ENCODE results near the gene TMED5. TPM values are rescaled to one million over a fixed set of nuclear protein-coding genes. Genes with fewer than 3 reads are reported as not detected.
"Not testable (repeated sequence)": the region's sequence is repeated elsewhere in the genome, so short reads cannot be mapped to it uniquely, and the experiment has no call there.

The TMED5 gene
- total RNA-seq, 1 experiment from 2014 or later = 66.1 TPM

DNA sequence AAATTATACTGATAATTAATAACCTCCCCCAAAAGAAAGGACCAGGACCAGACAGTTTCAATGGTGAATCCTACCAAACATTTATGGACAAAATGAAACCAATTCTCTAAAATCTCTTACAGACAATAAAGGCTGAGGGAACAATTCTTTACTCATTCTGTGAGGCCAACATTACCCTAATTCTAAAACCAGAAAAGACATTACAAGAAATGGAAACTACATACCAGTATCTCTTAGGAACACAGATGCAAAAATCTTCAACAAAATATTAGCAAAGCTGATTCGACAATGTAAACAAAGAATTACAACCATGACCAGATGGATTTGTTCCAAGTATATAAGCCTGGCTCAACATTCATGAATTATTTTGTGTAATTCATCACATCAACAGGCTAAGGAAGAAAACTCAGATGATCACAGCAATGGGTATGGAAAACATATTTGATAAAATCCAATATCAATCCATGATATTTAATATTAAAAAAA, 8.6 kb downstream of the TMED5 start:
- CTCF ChIA-PET = no interaction called here
- intact Hi-C loops (cut with micrococcal nuclease; ENCODE audit: unreplicated experiment) = no loop called here
- Mint-ChIP-seq H3K9me3 (ENCODE audit: low read depth, unreplicated experiment) (peaks cover 5% of the 10 kb centered on the region), H3K27ac (ENCODE audit: unreplicated experiment) (no peak overlapping the region), H3K27me3 (ENCODE audit: unreplicated experiment) (no peaks in the 10 kb centered on the region), H3K4me3 (ENCODE audit: low read depth, unreplicated experiment) (no peak overlapping the region), H3K4me1 (ENCODE audit: low read depth, unreplicated experiment) (peaks cover 26% of the 10 kb centered on the region), H3K36me3 (ENCODE audit: insufficient read depth, unreplicated experiment) (peaks cover 7% of the 10 kb centered on the region)
- TF ChIP-seq, protein P1, sequence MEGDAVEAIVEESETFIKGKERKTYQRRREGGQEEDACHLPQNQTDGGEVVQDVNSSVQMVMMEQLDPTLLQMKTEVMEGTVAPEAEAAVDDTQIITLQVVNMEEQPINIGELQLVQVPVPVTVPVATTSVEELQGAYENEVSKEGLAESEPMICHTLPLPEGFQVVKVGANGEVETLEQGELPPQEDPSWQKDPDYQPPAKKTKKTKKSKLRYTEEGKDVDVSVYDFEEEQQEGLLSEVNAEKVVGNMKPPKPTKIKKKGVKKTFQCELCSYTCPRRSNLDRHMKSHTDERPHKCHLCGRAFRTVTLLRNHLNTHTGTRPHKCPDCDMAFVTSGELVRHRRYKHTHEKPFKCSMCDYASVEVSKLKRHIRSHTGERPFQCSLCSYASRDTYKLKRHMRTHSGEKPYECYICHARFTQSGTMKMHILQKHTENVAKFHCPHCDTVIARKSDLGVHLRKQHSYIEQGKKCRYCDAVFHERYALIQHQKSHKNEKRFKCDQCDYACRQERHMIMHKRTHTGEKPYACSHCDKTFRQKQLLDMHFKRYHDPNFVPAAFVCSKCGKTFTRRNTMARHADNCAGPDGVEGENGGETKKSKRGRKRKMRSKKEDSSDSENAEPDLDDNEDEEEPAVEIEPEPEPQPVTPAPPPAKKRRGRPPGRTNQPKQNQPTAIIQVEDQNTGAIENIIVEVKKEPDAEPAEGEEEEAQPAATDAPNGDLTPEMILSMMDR (IDR thresholded peaks at IDR 0.05; ENCODE audit: unreplicated experiment) = no peak
- no peak for DNase-seq
- BruUV-seq (replicated peaks) = no TSS peak

DNA sequence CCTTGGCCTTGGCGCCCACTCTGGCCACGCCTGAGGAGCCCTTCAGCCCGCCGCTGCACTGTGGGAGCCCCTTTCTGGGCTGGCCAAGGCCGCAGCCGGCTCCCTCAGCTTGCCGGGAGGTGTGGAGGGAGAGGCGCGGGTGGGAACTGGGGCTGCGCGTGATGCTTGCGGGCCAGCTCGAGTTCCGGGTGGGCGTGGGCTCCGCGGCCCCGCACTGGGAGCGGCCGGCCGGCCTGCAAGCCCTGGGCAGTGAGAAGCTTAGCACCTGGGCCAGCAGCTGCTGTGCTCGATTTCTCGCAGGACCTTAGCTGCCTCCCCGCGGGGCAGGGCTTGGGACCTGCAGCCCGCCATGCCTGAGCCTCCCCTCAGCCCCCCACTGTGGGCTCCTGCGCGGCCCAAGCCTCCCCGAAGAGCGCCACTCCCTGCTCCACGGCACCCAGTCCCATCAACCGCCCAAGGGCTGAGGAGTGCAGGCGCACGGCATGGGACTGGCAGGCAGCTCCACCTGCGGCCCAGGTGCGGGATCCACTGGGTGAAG, 10.0 kb downstream of the TMED5 start:
- H3K9me3 Mint-ChIP-seq (ENCODE audit: low read depth, unreplicated experiment); H3K4me3 Mint-ChIP-seq (ENCODE audit: low read depth, unreplicated experiment); H3K36me3 Mint-ChIP-seq (ENCODE audit: insufficient read depth, unreplicated experiment); H3K27me3 Mint-ChIP-seq (ENCODE audit: unreplicated experiment); DNase-seq; intact Hi-C loops (cut with micrococcal nuclease; ENCODE audit: unreplicated experiment); H3K27ac Mint-ChIP-seq (ENCODE audit: unreplicated experiment); CTCF ChIA-PET; BruUV-seq (replicated peaks): not testable (repeated sequence)
- peaks cover 18% of the 10 kb centered on the region for H3K4me1 Mint-ChIP-seq (ENCODE audit: low read depth, unreplicated experiment)

DNA sequence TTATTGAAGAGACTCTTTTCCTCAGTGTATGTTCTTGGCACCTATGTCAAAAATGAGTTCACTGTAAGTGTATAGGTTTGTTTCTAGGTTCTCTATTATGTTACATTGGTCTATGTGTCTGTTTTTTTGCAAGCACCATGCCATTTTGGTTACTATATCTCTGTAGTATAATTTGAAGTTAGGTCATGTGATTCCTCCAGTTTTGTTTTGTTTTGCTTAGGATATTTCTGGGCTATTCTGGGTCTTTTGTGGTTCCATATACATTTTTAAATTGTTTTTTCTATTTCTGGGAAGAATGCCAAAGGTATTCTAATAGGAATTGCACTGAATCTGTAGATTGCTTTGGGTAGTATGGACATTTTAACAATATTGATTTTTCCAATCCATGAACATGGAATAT, 13.2 kb downstream of the TMED5 start:
- H3K27me3 Mint-ChIP-seq (ENCODE audit: unreplicated experiment) = no peaks in the 10 kb centered on the region
- peaks cover 21% of the 10 kb centered on the region for H3K36me3 Mint-ChIP-seq (ENCODE audit: insufficient read depth, unreplicated experiment)
- no TSS peak for BruUV-seq (replicated peaks)
- peaks cover 7% of the 10 kb centered on the region for H3K9me3 Mint-ChIP-seq (ENCODE audit: low read depth, unreplicated experiment)
- TF ChIP-seq, protein P1 (IDR thresholded peaks at IDR 0.05; ENCODE audit: unreplicated experiment) = no peak
- DNase-seq = no peak
- intact Hi-C loops (cut with micrococcal nuclease; ENCODE audit: unreplicated experiment) = no loop called here
- H3K4me1 Mint-ChIP-seq (ENCODE audit: low read depth, unreplicated experiment) = peaks cover 6% of the 10 kb centered on the region
- no peak overlapping the region for H3K27ac Mint-ChIP-seq (ENCODE audit: unreplicated experiment)
- H3K4me3 Mint-ChIP-seq (ENCODE audit: low read depth, unreplicated experiment) = no peak overlapping the region
- CTCF ChIA-PET = no interaction called here

DNA sequence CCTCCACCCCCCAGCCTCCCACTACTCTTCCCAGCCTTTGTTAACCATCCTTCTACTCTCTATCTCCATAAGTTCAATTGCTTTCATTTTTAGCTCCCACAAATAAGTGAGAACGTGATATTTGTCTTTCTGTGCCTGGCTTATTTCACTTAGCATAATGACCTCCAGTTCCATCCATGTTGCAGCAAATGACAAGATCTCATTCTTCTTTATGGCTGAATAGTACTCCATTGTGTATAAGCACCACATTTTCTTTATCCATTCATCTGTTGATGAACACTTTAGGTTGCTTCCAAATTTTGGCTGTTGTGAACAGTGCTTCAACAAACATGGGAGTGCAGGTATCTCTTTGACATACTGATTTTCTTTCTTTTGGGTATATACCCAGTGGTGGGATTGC, 14.3 kb downstream of the TMED5 start:
- BruUV-seq (replicated peaks); DNase-seq; H3K4me3 Mint-ChIP-seq (ENCODE audit: low read depth, unreplicated experiment); H3K27ac Mint-ChIP-seq (ENCODE audit: unreplicated experiment); CTCF ChIA-PET; H3K9me3 Mint-ChIP-seq (ENCODE audit: low read depth, unreplicated experiment); H3K4me1 Mint-ChIP-seq (ENCODE audit: low read depth, unreplicated experiment); H3K27me3 Mint-ChIP-seq (ENCODE audit: unreplicated experiment); intact Hi-C loops (cut with micrococcal nuclease; ENCODE audit: unreplicated experiment): not testable (repeated sequence)
- peaks cover 24% of the 10 kb centered on the region for H3K36me3 Mint-ChIP-seq (ENCODE audit: insufficient read depth, unreplicated experiment)

GRCh38 chr1:93164816-93165215, 15.4 kb downstream of the TMED5 start:
- CTCF ChIA-PET = no interaction called here
- Mint-ChIP-seq H3K27me3 (ENCODE audit: unreplicated experiment) (no peaks in the 10 kb centered on the region), H3K36me3 (ENCODE audit: insufficient read depth, unreplicated experiment) (peaks cover 24% of the 10 kb centered on the region), H3K9me3 (ENCODE audit: low read depth, unreplicated experiment) (peaks cover 7% of the 10 kb centered on the region), H3K4me3 (ENCODE audit: low read depth, unreplicated experiment) (no peak overlapping the region), H3K27ac (ENCODE audit: unreplicated experiment) (no peak overlapping the region), H3K4me1 (ENCODE audit: low read depth, unreplicated experiment) (peaks cover 6% of the 10 kb centered on the region)
- DNase-seq = no peak
- BruUV-seq (replicated peaks) = no TSS peak
- intact Hi-C loops (cut with micrococcal nuclease; ENCODE audit: unreplicated experiment) = no loop called here
- TF ChIP-seq, protein P1 (IDR thresholded peaks at IDR 0.05; ENCODE audit: unreplicated experiment) = no peak

DNA sequence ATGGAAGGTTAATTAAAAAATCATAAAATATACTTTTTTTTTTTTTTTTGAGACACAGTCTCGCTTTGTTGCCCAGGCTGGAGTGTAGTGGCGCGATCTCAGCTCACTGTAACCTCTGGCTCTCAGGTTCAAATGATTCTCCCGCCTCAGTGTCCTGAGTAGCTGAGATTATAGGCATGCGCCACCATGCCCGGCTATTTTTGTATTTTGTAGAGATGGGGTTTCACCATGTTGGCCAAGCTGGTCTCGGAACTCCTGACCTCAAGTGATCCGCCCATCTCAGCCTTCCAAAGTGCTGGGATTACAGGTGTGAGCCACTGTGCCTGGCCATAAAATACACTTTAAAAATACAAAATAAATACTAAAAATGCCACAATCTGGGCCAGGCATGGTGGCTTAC, 16.9 kb downstream of the TMED5 start:
- H3K9me3 Mint-ChIP-seq (ENCODE audit: low read depth, unreplicated experiment); BruUV-seq (replicated peaks); CTCF ChIA-PET; H3K4me1 Mint-ChIP-seq (ENCODE audit: low read depth, unreplicated experiment); intact Hi-C loops (cut with micrococcal nuclease; ENCODE audit: unreplicated experiment); H3K27ac Mint-ChIP-seq (ENCODE audit: unreplicated experiment); DNase-seq; H3K27me3 Mint-ChIP-seq (ENCODE audit: unreplicated experiment); H3K4me3 Mint-ChIP-seq (ENCODE audit: low read depth, unreplicated experiment): not testable (repeated sequence)
- peaks cover 24% of the 10 kb centered on the region for H3K36me3 Mint-ChIP-seq (ENCODE audit: insufficient read depth, unreplicated experiment)
